Inflammatory macrophage treated with lipopolysaccharide for 4 hours (primary cell): ENCODE results near the gene TTLL6.
A peak's percentile ranks its signal among the peaks of the same experiment; 100 is the strongest.

Experiments used
- DNase-seq: peaks from one replicate; pipeline ENCODE4 v3.0.0-alpha.2; 2020

TTLL6 gene

GRCh38 chr17:48735062-48735351 is 82.0 kb downstream of the TTLL6 start:
- no peak for DNase-seq

- DNase-seq, result no peak
These were observed 82.5 kb downstream of the TTLL6 start for GRCh38 chr17:48734333-48735061.

- DNase-seq, result no peak
These were observed 83.2 kb downstream of the TTLL6 start for GRCh38 chr17:48733632-48734328.

DNA sequence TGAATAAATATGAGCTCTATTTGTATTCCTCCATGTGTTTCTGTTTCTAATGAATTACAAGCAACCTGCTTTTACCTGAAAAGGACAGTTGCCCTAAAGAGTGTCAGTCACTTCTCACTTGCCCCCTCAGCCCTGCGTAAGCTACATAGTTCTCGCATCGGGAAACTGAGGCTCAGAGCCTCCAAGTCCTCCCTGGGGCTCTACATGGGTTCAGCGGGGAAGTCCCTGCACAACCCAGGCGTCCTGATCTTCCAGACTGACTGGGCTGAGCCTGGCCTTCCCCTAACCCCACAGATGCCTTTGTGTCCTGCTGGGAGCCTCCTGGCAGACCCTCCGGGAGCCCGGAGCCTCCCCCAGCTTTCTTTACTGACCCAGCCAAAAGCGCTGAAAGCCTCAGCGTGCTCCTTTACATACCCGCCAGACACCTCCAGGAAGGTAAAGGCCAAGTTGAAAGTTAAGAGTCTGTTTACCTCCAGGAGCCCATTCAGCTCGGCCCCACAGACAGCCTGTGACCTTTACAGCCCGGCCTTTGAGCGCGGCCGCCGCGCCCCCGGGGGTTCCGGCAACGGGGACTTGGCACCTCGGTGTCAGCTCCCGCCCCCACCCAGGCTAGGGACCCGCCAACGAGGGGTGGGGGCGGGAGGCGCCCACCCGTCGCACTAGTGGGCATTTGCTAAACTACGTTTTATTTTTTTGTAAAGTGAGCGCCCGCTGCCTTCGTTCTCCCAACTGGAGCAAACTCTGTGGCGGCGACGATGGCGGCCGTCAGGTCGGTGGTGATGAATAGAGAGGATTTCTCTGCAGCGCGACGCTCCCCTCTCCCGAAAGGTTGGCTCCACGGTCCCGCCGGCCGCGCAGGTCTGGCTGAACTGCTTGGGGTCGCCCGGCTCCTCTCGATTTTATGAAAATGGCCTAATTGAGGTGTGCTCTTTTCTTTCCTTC is 84.1 kb downstream of the TTLL6 start:
- no peak for DNase-seq

DNA sequence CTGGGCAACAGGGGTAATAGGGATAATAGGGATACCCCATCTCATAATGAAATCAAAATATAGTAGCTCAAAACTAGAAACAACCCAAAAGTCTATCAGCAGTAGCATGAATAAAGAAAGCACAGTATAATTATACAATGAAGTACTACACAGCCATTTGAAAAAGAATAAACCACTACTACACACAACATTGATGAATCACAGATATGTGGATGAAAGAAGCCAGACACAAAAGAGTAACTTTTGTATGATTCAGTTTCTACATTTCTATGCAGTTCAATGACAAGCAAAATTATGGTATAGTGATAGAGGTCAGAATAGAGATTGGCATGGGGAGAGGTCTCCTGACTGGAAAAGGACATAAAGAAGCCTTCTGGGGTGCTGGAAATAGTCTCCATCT is 85.7 kb downstream of the TTLL6 start:
- no peak for DNase-seq

DNA sequence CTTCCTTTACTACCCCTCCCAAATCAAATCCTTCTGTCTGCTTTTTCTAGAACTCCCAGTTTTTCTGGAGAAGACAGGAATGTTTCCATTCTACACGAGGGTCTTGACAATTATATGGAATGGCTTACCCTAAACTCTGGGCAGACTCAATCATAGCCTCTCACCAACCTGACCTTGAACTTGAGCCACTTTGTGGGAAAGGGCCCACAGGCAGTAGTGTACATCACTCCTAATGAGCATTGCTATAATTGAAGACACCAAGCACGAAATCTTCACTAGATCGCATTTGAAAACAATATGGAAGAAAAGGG is 86.8 kb downstream of the TTLL6 start:
- no peak for DNase-seq

GRCh38 chr17:48729335-48730239 is 87.4 kb downstream of the TTLL6 start:
- no peak for DNase-seq

GRCh38 chr17:48728232-48729231 is 88.5 kb downstream of the TTLL6 start, which contains the start of gene HOXB13:
Gene HOXB13, minus strand, starts transcription at chr17:48728750. Its CDS starts 157 bp downstream, at chr17:48728593.
- no peak for DNase-seq

DNA sequence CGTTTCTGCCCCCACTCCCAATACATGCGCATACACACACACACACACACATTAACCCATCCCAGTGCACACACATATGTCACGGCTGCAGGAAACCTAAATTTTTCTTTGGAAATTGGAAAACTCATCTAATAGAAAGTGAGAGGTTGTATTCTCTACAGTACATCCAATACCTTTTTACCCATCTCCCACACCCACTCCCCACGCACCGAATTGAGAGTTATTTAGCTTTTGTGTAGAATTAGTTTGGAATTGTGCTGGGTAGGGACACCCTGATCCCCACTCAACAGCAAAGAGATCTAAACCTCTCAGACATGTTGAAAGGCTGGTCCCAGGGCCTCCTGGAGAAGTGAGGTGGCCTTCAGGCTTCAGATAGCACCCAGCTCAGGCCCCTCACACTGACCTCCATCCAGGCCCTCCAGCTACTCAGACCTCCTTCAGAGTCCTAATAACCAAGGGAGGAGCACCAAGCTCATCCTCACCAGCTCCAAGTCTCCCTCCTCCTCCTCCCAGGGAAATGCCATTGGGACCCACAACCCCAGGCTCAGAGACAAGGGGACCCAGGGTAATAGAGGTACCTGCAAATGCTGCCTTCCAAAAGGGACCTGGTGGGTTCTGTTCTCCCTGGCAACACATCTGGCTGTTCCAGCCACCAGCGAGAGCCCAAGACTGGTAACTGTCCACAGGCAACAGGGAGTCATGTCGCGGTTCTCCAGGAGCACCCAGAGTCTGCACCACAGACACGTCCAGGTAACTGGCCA is 89.4 kb downstream of the TTLL6 start:
- no peak for DNase-seq

DNA sequence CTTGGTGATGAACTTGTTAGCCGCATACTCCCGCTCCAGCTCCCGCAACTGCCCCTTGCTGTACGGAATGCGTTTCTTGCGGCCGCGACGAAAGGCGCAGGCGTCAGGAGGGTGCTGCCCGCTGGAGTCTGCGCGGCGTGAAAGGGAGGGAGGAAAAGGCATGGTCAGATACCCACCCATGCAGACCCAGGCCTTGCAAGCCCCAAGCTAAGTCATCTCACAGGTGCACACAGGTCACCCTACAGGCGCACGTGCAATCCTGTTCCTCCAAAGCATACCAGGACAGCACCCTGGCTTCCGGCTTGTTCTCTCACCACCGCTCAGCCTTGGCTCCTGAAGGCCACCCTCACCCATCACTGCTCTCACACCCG is 90.1 kb downstream of the TTLL6 start:
- DNase-seq, result no peak

DNA sequence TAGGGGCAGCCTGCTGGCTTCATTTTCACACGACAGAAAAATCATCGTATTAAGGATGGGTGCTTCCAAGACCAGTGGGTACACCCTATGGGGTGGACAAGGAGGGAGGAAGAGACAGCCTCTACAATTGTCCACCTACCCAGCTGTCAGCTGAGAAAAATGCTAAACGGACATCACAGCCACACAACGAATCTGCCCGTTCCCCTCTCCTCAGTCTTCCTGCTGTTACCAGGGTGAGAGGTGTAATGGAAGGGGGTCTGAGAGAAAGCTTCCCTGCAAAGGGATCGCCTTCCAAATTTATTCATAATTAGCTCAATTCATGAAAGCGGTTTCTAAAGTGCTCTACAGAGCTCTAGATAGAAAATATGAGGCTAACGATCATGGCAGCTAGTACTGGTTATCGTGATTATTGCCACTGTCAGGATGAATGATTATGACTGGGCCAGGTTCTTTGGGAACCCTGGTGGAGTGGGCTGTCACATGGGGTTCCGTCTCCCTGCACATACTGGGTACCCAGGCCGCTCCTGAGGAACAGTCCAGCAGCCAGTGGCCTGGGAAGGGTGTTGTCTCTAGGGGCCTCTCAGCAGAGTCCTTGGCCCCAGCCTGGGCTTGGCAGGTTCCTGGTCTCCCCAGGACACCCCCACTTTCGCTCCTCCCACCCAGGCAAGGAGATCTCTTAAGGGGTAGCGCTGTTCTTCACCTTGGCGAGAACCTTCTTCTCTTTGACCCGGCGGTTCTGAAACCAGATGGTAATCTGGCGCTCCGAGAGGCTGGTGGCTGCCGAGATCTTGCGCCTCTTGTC is 90.7 kb downstream of the TTLL6 start:
- DNase-seq, result no peak

GRCh38 chr17:48725288-48726064 is 91.6 kb downstream of the TTLL6 start:
- no peak for DNase-seq

GRCh38 chr17:48725004-48725287 is 92.1 kb downstream of the TTLL6 start:
- no peak for DNase-seq

- DNase-seq, result peak; percentile 79
These were observed 92.6 kb downstream of the TTLL6 start for GRCh38 chr17:48724251-48725003.

GRCh38 chr17:48723423-48724250 is 93.4 kb downstream of the TTLL6 start:
- DNase-seq, result no peak

GRCh38 chr17:48722915-48723422 is 94.1 kb downstream of the TTLL6 start, which contains the start of gene PRAC2:
Gene PRAC2, plus strand, starts transcription at chr17:48723185. Its CDS starts 1,226 bp downstream, at chr17:48724411.
- no peak for DNase-seq
